ENCODE results near the gene ZRANB1.

GRCh38 chr10:124949543-124949942 lies 7.6 kb downstream of the ZRANB1 start:
- TF ChIP-seq POLR2A (IDR thresholded peaks at IDR 0.05; ENCODE audit: low read depth, low read length) (no peak), POLR2AphosphoS5 (IDR thresholded peaks at IDR 0.05; ENCODE audit: low read depth, low read length) (no peak), PAX5 (IDR thresholded peaks at IDR 0.05; ENCODE audit: insufficient read depth, low read length, severe bottlenecking) (no peak), TAF1 (IDR thresholded peaks at IDR 0.05; ENCODE audit: low read depth, low read length) (no peak), POU2F2 (IDR thresholded peaks at IDR 0.05; ENCODE audit: low read depth, low read length) (no peak), SPI1 (IDR thresholded peaks at IDR 0.05; ENCODE audit: low read depth, low read length) (no peak)
